HFF-Myc (cell line): ENCODE results near the gene GBX2.

Experiments used
- DNase-seq: peaks from one replicate; pipeline ENCODE4 v3.0.0-alpha.2; 2011; ENCODE audit warnings: low read depth; ENCODE audit errors: extremely low read depth
- H3K4me3 ChIP-seq: replicated peaks from 2 replicates; pipeline ENCODE4 v1.5.1; 2011; ENCODE audit warnings: low read depth, mild to moderate bottlenecking, control low read depth, low read length
- TF ChIP-seq, protein P1 (sequence below): IDR thresholded peaks from 2 replicates; pipeline ENCODE4 v1.5.1; 2012; ENCODE audit warnings: mild to moderate bottlenecking, low read depth, low read length, control low read depth; ENCODE audit errors: missing control alignments

The GBX2 gene

DNA sequence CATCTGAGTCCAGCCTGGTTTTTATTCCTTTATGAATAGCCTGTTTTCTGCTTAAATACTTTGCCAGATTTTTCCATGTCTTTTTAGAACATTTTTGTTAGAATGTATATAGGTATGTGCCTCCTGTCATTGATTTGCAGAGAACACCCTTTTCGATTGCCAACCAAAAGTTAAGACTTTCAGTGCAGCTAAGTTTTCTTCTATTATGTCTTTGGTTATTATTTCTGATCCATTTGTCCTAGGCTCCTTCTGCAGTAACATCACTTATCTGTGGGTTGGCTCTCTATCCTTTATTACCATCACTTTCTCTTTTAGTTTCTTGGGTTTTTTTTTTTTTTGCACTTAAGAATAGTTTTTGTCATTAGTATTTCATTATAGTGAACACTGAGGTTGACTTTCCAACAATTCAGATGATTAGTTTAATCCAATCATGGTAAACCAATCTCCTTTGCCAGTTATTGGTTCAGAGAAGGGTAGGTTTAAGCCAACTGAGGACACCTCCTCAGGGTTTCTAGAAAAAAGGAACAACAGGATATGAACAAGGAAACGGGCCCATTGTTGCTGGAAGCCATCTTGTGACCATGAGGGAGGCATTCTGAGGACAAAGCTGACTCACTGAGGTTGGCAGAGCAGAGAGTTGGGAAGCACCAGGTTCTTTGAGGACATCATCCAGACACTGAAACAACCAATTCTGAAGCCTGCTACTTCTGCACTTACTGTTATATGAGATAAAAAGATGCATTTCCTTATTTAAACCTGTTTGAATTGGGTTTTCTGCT, 37.9 kb upstream of the GBX2 start:
- peak; percentile 3 for DNase-seq
- H3K4me3 ChIP-seq = no peak overlapping the region
- TF ChIP-seq, protein P1, sequence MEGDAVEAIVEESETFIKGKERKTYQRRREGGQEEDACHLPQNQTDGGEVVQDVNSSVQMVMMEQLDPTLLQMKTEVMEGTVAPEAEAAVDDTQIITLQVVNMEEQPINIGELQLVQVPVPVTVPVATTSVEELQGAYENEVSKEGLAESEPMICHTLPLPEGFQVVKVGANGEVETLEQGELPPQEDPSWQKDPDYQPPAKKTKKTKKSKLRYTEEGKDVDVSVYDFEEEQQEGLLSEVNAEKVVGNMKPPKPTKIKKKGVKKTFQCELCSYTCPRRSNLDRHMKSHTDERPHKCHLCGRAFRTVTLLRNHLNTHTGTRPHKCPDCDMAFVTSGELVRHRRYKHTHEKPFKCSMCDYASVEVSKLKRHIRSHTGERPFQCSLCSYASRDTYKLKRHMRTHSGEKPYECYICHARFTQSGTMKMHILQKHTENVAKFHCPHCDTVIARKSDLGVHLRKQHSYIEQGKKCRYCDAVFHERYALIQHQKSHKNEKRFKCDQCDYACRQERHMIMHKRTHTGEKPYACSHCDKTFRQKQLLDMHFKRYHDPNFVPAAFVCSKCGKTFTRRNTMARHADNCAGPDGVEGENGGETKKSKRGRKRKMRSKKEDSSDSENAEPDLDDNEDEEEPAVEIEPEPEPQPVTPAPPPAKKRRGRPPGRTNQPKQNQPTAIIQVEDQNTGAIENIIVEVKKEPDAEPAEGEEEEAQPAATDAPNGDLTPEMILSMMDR = no peak

- TF ChIP-seq, protein P1 = no peak
- H3K4me3 ChIP-seq = no peak overlapping the region
- DNase-seq = no peak
Measured at GRCh38 chr2:236204953-236205352, 36.8 kb upstream of the GBX2 start.

GRCh38 chr2:236200378-236200777, 32.2 kb upstream of the GBX2 start:
- TF ChIP-seq, protein P1 = no peak
- DNase-seq = no peak

DNA sequence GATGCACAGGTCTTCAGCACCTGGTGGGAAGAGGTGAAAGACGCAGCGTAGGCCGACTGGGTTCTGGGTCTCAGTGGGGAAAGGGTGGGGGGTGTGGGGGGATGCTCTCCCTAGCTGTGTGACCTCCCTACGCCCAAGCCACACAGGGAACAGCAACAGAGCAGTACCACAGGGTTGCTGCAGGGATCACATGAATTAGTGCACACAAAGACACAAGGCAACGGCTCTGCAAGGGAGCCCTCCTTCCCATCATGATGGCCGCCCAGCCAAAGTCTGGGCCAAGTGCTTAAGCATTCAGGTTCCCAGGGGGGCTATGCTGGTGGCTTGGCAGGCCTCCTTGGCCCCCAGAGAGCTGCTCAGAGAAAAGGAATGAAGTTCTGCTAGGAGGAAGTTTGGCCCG, 28.2 kb upstream of the GBX2 start:
- H3K4me3 ChIP-seq = no peak overlapping the region
- TF ChIP-seq, protein P1 = no peak
- no peak for DNase-seq

More at GRCh38 chr2:236200378-236200777, 32.2 kb upstream of the GBX2 start:
- H3K4me3 ChIP-seq = no peak overlapping the region

DNA sequence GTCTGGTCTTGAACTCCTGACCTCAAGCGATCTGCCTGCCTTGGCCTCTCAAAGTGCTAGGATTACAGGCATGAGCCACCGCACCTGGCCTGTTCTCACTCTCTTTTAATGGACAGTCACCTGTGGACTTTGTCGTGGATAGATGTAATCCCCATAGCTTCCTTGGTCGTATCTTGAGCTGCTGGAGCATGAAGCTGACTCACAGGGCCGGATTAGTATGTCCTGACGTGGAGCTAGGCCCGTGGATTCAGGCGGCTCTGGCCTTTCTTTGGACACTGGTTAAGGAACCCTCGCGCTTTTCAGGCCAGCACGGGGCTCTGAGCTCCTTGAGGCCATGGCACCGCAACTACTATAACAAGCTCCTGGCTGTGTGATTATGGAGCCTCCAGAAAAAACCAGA, 27.5 kb upstream of the GBX2 start:
- no peak overlapping the region for H3K4me3 ChIP-seq

DNA sequence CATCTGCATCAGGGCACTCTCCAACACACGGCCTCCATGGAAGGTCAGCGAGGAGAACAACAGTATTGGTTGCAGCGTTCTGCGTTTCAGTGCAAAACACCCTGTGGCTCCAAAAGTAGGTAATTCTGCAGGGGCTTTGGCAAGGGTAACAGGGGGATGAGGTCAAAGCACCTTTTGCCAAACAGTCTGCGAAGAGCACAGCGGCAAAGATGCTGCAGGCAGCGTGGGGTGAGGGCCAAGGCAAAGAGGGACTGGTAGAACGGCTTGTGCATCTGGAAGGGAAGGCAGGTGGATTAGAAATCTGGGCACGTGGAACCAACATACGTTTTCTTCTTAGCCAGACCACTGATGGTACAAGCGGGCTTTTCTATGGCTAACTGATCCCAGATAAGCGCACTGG, 26.6 kb upstream of the GBX2 start:
- no peak for DNase-seq
- TF ChIP-seq, protein P1 = no peak
- H3K4me3 ChIP-seq = no peak overlapping the region

More for the DNA sequence above, 27.5 kb upstream of the GBX2 start:
- no peak for DNase-seq
- TF ChIP-seq, protein P1 = no peak
